Stomach (tissue), 9 donors: Measurements from ENCODE around the gene DDX55. TPM values are rescaled to one million over a fixed set of nuclear protein-coding genes. Genes with fewer than 3 reads are reported as not detected.

ENCODE experiments used
- DNase-seq, 2 donors: peaks; one replicate each; pipeline versions ENCODE4 v3.0.0 to v3.0.0-alpha.2; 2013 to 2019
- H3K27ac ChIP-seq, 5 donors: fragments of 200-600 bp in 4 of 5; sonication (generic) in 4 of 5; one replicate each; pipeline ENCODE4 v1.5.1; 2013 to 2019; ENCODE audit warnings: mild to moderate bottlenecking in 1 of 5, moderate library complexity in 1 of 5
- H3K27me3 ChIP-seq, 3 donors: fragments of 200-600 bp; sonication (generic); one replicate each; pipeline ENCODE4 v1.5.1; 2017 to 2019; ENCODE audit warnings: mixed run types in 1 of 3
- H3K36me3 ChIP-seq, 4 donors: fragments of 200-600 bp; sonication (generic); 1 replicate in 3 of 4; 2 replicates in 1 of 4; pipeline ENCODE4 v1.5.1; 2016 to 2019
- H3K4me1 ChIP-seq, 4 donors: fragments of 200-600 bp; sonication (generic); one replicate each; pipeline ENCODE4 v1.5.1; 2016 to 2019
- H3K4me3 ChIP-seq, 4 donors: fragments of 200-600 bp; sonication (generic) in 3 of 4; one replicate each; pipeline ENCODE4 v1.5.1; 2016 to 2019; ENCODE audit warnings: mild to moderate bottlenecking in 1 of 4
- H3K9me3 ChIP-seq, 4 donors: fragments of 200-600 bp; sonication (generic); one replicate each; pipeline ENCODE4 v1.5.1; 2016 to 2019
- CTCF ChIP-seq, 7 experiments: fragments of 450-650 bp in 4 of 7; fragments of 200-600 bp in 3 of 7; sonication (generic) in 3 of 7; IDR thresholded peaks; one replicate each; pipeline ENCODE4 v1.5.1; 2016 to 2019; ENCODE audit warnings: antibody characterized with exemption in 7 of 7, control low read depth in 2 of 7, mild to moderate bottlenecking in 1 of 7
- EP300 ChIP-seq: sonication (generic); formaldehyde crosslinking; IDR thresholded peaks from one replicate; pipeline ENCODE4 v1.6.1; 2017; ENCODE audit warnings: antibody characterized with exemption
- POLR2A ChIP-seq, 4 donors: fragments of 450-650 bp; IDR thresholded peaks; one replicate each; pipeline ENCODE4 v1.6.1; 2016; ENCODE audit warnings: antibody characterized with exemption in 4 of 4, control low read depth in 2 of 4, mild to moderate bottlenecking in 1 of 4, moderate library complexity in 1 of 4
- POLR2AphosphoS5 ChIP-seq, 3 donors: sonication (generic); formaldehyde crosslinking; IDR thresholded peaks; one replicate each; pipeline ENCODE4 v1.6.1; 2016; ENCODE audit warnings: antibody characterized with exemption in 3 of 3
- WGBS, 5 donors: extraction: QIAGEN DNeasy Blood & Tissue Kit in 3 of 5; methylation state at CpG; one replicate each; pipeline versions ENCODE4 v1.1.5 to v1.1.7; 2013 to 2018; 5-methylcytosine and 5-hydroxymethylcytosine counted together
- intact Hi-C: fragments of 100-400 bp; cut with DNase I; formaldehyde crosslinking; loops from one replicate; pipeline ENCODE4 v1.15.1; 2023; ENCODE audit warnings: low total_unique reads
- polyA plus RNA-seq, 3 donors: library from polyadenylated mRNA; stranded (reverse); fragments of 200-250 nt; gene quantifications; one replicate each; pipeline ENCODE4 v1.2.3, GENCODE V29; 2013
- total RNA-seq, 5 donors: library from RNA; depleted of rRNA; stranded (reverse); fragments of >200 nt; gene quantifications; one replicate each; pipeline versions ENCODE4 v1.1.0 to v1.2.3, GENCODE V29; 2014 to 2016
- donor health status: healthy with polysubstance abuse.
- donor health status: Bipolar disorder and iron deficiency.
- donor health status: healthy.

DDX55 gene
- total and polyA plus RNA-seq, 8 donors, result 7.5 to 78.2 (median 19.3) TPM

DNA sequence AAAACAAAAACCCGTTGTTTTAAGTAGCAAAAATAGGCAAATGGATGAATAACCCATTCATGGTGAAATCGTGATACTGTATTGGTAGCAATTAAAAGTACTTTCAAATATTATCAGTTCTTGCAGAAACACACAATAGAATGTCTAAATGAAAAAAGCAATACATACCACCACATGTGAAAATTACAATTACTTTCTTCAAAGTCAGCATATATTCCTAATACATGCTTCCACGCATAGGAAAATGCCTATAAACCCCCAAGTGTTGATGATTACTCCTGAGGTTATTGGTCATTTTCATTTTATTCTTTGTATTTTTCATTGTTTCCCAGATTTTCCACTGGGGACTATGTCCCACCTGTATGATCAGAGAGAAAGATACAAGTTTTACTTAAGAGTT, 15.2 kb downstream of the DDX55 start:
- TF ChIP-seq POLR2AphosphoS5 (IDR thresholded peaks at IDR 0.05) (no peak), CTCF (IDR thresholded peaks at IDR 0.05) (no peak), POLR2A (IDR thresholded peaks at IDR 0.05) (no peak), EP300 (no peak)
- Histone ChIP-seq H3K27ac (no peak overlapping the region), H3K36me3 (peaks cover 76 to 99% (median 99%) of the 10 kb centered on the region in 4 donors), H3K4me1 (no peaks in the 10 kb centered on the region), H3K4me3 (no peak overlapping the region), H3K9me3 (no peaks in the 10 kb centered on the region), H3K27me3 (no peaks in the 10 kb centered on the region)
- DNase-seq, result no peak
- intact Hi-C loops, result no loop called here
- 84 to 94% (median 93%) methylated on average over 3 of the region's 3 CpGs for WGBS, 5 donors

GRCh38 chr12:123617580-123617979, 15.7 kb downstream of the DDX55 start:
- H3K4me1 ChIP-seq, result no peaks in the 10 kb centered on the region
- no peak for DNase-seq
- H3K36me3 ChIP-seq, result peaks cover 80 to 99% (median 99%) of the 10 kb centered on the region in 4 donors
- H3K9me3 ChIP-seq, result no peaks in the 10 kb centered on the region
- TF ChIP-seq POLR2A (IDR thresholded peaks at IDR 0.05) (no peak), EP300 (no peak), POLR2AphosphoS5 (IDR thresholded peaks at IDR 0.05) (no peak), CTCF (IDR thresholded peaks at IDR 0.05) (no peak)
- WGBS, 5 donors, result 89 to 93% (median 91%) methylated on average over 13 of the region's 13 CpGs
- intact Hi-C loops, result no loop called here
- no peaks in the 10 kb centered on the region for H3K27me3 ChIP-seq
- H3K27ac ChIP-seq, result no peak overlapping the region
- no peak overlapping the region for H3K4me3 ChIP-seq

DNA sequence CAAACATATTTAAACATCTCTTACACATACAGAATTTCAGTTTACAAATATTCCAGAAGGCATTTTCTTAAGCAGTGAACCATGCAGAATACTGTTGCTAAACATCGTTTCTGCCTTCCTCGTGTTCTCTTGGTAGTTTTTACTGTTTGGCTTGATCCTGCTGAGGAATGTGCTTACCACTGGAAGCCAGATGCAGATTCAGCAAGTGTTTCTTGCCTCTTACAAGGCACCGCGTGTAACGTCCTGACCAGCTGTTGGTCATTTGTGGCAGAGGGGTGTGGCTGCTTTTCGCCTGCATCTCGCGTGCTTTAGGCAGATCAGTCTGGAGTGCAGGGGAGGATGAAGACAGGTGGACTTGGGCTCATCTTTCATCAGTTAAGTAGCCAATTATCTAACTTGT, 19.2 kb downstream of the DDX55 start:
- H3K27me3 ChIP-seq, result no peaks in the 10 kb centered on the region
- H3K27ac ChIP-seq, result no peak overlapping the region
- H3K4me1 ChIP-seq, result no peaks in the 10 kb centered on the region
- H3K9me3 ChIP-seq, result no peaks in the 10 kb centered on the region
- TF ChIP-seq POLR2A (IDR thresholded peaks at IDR 0.05) (no peak), CTCF (IDR thresholded peaks at IDR 0.05) (no peak), POLR2AphosphoS5 (IDR thresholded peaks at IDR 0.05) (no peak), EP300 (no peak)
- WGBS, 5 donors, result 65 to 85% (median 77%) methylated on average over 8 of the region's 8 CpGs
- H3K4me3 ChIP-seq, result no peak overlapping the region
- intact Hi-C loops, result no loop called here
- no peak for DNase-seq
- peaks cover 83 to 98% (median 98%) of the 10 kb centered on the region in 4 donors for H3K36me3 ChIP-seq

GRCh38 chr12:123621619-123622530, 20.0 kb downstream of the DDX55 start:
- TF ChIP-seq EP300, result no peak
- no peak for TF ChIP-seq CTCF (IDR thresholded peaks at IDR 0.05)

More at GRCh38 chr12:123621619-123622530, 20.0 kb downstream of the DDX55 start:
- intact Hi-C loops, result no loop called here
- peaks cover 83 to 98% (median 98%) of the 10 kb centered on the region in 4 donors for H3K36me3 ChIP-seq
- 78 to 86% (median 83%) methylated on average over 14 to 15 of the region's 15 CpGs for WGBS, 5 donors
- no peaks in the 10 kb centered on the region for H3K27me3 ChIP-seq
- H3K9me3 ChIP-seq, result no peaks in the 10 kb centered on the region
- DNase-seq, result no peak
- H3K4me1 ChIP-seq, result no peaks in the 10 kb centered on the region
- no peak overlapping the region for H3K4me3 ChIP-seq
- no peak overlapping the region for H3K27ac ChIP-seq
